CD4-positive, alpha-beta T cell (primary cell): ENCODE data around the gene SNRPA. TPM values are rescaled to one million over a fixed set of nuclear protein-coding genes. Genes with fewer than 3 reads are reported as not detected.

ENCODE experiments used
- ATAC-seq: fragments of 200-7000 bp; cut with Tn5 transposase; one replicate; pipeline ENCODE4 v1.10.0; 2022; ENCODE audit warnings: mild to moderate bottlenecking; ENCODE audit not compliant: poor library complexity
- CTCF ChIA-PET: fragments of 350-600 bp; sonication (Branson Sonifier 250); formaldehyde crosslinking; loops from one replicate; lab custom pipeline; 2021; ENCODE audit warnings: antibody characterized with exemption, inconsistent platforms; lab: Charles Lee
- POLR2A ChIA-PET: fragments of 350-600 bp; sonication (Branson Sonifier 250); formaldehyde crosslinking; loops from one replicate; lab custom pipeline; 2021; ENCODE audit warnings: antibody characterized with exemption, inconsistent platforms; lab: Charles Lee
- DNase-seq, 14 experiments: peaks; one replicate each; pipeline ENCODE4 v3.0.0-alpha.2; 2013 to 2020; ENCODE audit warnings: mixed read lengths in 2 of 14
- H3K27ac ChIP-seq, 2 donors: one replicate each; pipeline versions ENCODE4 v1.5.1 to v1.7.0; 2013; ENCODE audit warnings: low read length in 2 of 2, low read depth in 1 of 2, mild to moderate bottlenecking in 1 of 2
- H3K27me3 ChIP-seq, 2 experiments: 1 replicate in 1 of 2; 2 replicates in 1 of 2; pipeline versions ENCODE4 v1.6.1 to v1.7.0; 2013; ENCODE audit warnings: low read length in 2 of 2, control low read depth in 1 of 2, mild to moderate bottlenecking in 1 of 2, moderate library complexity in 1 of 2; ENCODE audit not compliant: insufficient read depth in 2 of 2, control insufficient read depth in 1 of 2
- H3K36me3 ChIP-seq: one replicate; pipeline ENCODE4 v1.6.1; 2013; ENCODE audit warnings: low read length, control low read depth; ENCODE audit not compliant: insufficient read depth
- H3K4me1 ChIP-seq: one replicate; pipeline ENCODE4 v1.6.1; 2013; ENCODE audit warnings: low read length, control low read depth; ENCODE audit not compliant: insufficient read depth
- H3K4me3 ChIP-seq: one replicate; pipeline ENCODE4 v1.5.1; 2013; ENCODE audit warnings: mild to moderate bottlenecking, low read length, moderate library complexity
- H3K9me3 ChIP-seq, 2 experiments: 1 replicate in 1 of 2; 2 replicates in 1 of 2; pipeline versions ENCODE4 v1.6.1 to v1.7.0; 2013; ENCODE audit warnings: low read length in 2 of 2, mild to moderate bottlenecking in 2 of 2, control low read depth in 1 of 2, moderate library complexity in 1 of 2; ENCODE audit not compliant: control insufficient read depth in 1 of 2, insufficient read depth in 1 of 2
- H3K27ac Mint-ChIP-seq: one replicate; pipeline ENCODE4 v1.8.0; 2020; ENCODE audit warnings: mixed read lengths
- H3K27me3 Mint-ChIP-seq: one replicate; pipeline ENCODE4 v1.8.0; 2021; ENCODE audit warnings: mixed read lengths
- H3K36me3 Mint-ChIP-seq: one replicate; pipeline ENCODE4 v1.8.0; 2021; ENCODE audit warnings: low read depth, mixed read lengths
- H3K4me1 Mint-ChIP-seq: one replicate; pipeline ENCODE4 v1.8.0; 2021; ENCODE audit warnings: low read depth, mixed read lengths
- H3K4me3 Mint-ChIP-seq: one replicate; pipeline ENCODE4 v1.8.0; 2020; ENCODE audit warnings: mild to moderate bottlenecking, mixed read lengths
- H3K9me3 Mint-ChIP-seq: one replicate; pipeline ENCODE4 v1.8.0; 2020; ENCODE audit warnings: mixed read lengths
- CTCF ChIP-seq: fragments of 200-600 bp; IDR thresholded peaks from one replicate; pipeline ENCODE4 v1.8.0; 2022; ENCODE audit warnings: antibody characterized with exemption, mild to moderate bottlenecking
- intact Hi-C, 2 experiments: fragments of 100-400 bp; cut with DNase I in 1 of 2; cut with micrococcal nuclease in 1 of 2; formaldehyde crosslinking; loops; one replicate each; pipeline versions ENCODE4 v1.15.1 to v1.9.0; 2023 to 2025; cut with DNase I, micrococcal nuclease
- total RNA-seq, 174 experiments: library from RNA in 2 of 174; stranded (reverse) in 2 of 174; gene quantifications; one replicate each; pipeline ENCODE4 v1.2.3 and lab custom pipeline; 2021 to 2026

SNRPA gene
- total RNA-seq, 2 experiments from 2014 or later: 60.3 to 76.7 TPM

GRCh38 chr19:40750058-40750873 lies 737 bp upstream of the SNRPA start, which contains the start of gene ACTMAP:
TSS of gene ACTMAP (minus strand) at chr19:40750477. CDS start at chr19:40749803, 674 bp downstream.
- ChIA-PET CTCF (interaction anchor here (1.2 to 2.8 kb wide), 4 partner anchors 28 to 1820 kb away, joined by 3 to 16 read pairs (median 6); partner anchors contain the start of genes EGLN2, MRPS12, RAB4B and SARS2), POLR2A (interaction anchor here (0.6 to 2.9 kb wide), 32 partner anchors 16 to 1408 kb away, joined by 3 to 90 read pairs (median 4); partner anchors contain the start of genes B9D2, BLVRB, C19orf47 and COQ8B)
- peaks cover 38% of the 10 kb centered on the region for H3K36me3 Mint-ChIP-seq
- DNase-seq (peak; percentile 98 to 100 (median 99)), ATAC-seq (peak; percentile 88)
- peak within 1 kb of the TSS; percentile 93 for H3K4me3 ChIP-seq
- intact Hi-C loops: loop anchor here (1.0 to 10.0 kb wide), 6 partner anchors 28 to 285 kb away; partner anchors contain the start of genes BLVRB (in 1 of the 2), COQ8B (in 1 of the 2), EGLN2 (in 1 of the 2) and ITPKC (in 1 of the 2)
- H3K27me3 ChIP-seq: no peaks in the 10 kb centered on the region
- peaks cover 56% of the 10 kb centered on the region for H3K4me1 ChIP-seq
- no peaks in the 10 kb centered on the region for H3K9me3 ChIP-seq
- peak within 1 kb of the TSS; percentile 99 for H3K4me3 Mint-ChIP-seq
- no peak for TF ChIP-seq CTCF
- peaks cover 47% of the 10 kb centered on the region for H3K4me1 Mint-ChIP-seq
- H3K36me3 ChIP-seq: peaks cover 3% of the 10 kb centered on the region
- H3K9me3 Mint-ChIP-seq: no peaks in the 10 kb centered on the region
- H3K27me3 Mint-ChIP-seq: no peaks in the 10 kb centered on the region
- H3K27ac ChIP-seq: peak within 1 kb of the TSS; percentile 84 to 93
- peak within 1 kb of the TSS; percentile 99 for H3K27ac Mint-ChIP-seq

GRCh38 chr19:40752257-40752781 lies 1.3 kb downstream of the SNRPA start:
- ATAC-seq (no peak), DNase-seq (no peak)
- intact Hi-C loops: loop anchor here in 1 of 2 experiments (10.0 kb wide), 1 partner anchor 288 kb away; the partner anchor contains the start of genes BLVRB and SPTBN4
- TF ChIP-seq CTCF: no peak
- H3K36me3 Mint-ChIP-seq: peaks cover 59% of the 10 kb centered on the region
- H3K27ac ChIP-seq: no peak overlapping the region
- peak overlapping the region; percentile 93 for H3K4me3 ChIP-seq
- ChIA-PET POLR2A (interaction anchor here (1.0 to 2.9 kb wide), 6 partner anchors 25 to 54 kb away, joined by 4 to 82 read pairs (median 14); partner anchors contain the start of genes COQ8B, EGLN2, ITPKC and RAB4B), CTCF (interaction anchor here (0.7 to 2.0 kb wide), 7 partner anchors 25 to 218 kb away, joined by 3 to 6 read pairs (median 4); partner anchors contain the start of genes COQ8B, EGLN2, ITPKC and RAB4B)
- peak overlapping the region; percentile 99 for H3K4me3 Mint-ChIP-seq
- no peaks in the 10 kb centered on the region for H3K9me3 ChIP-seq
- H3K36me3 ChIP-seq: peaks cover 23% of the 10 kb centered on the region
- no peaks in the 10 kb centered on the region for H3K27me3 ChIP-seq
- H3K27ac Mint-ChIP-seq: peak overlapping the region; percentile 99
- H3K4me1 ChIP-seq: peaks cover 76% of the 10 kb centered on the region
- no peaks in the 10 kb centered on the region for H3K27me3 Mint-ChIP-seq
- peaks cover 64% of the 10 kb centered on the region for H3K4me1 Mint-ChIP-seq
- H3K9me3 Mint-ChIP-seq: no peaks in the 10 kb centered on the region

- Mint-ChIP-seq H3K27me3 (no peaks in the 10 kb centered on the region), H3K36me3 (peaks cover 74% of the 10 kb centered on the region), H3K4me1 (peaks cover 62% of the 10 kb centered on the region), H3K27ac (peak overlapping the region; percentile 86), H3K9me3 (no peaks in the 10 kb centered on the region), H3K4me3 (peak overlapping the region; percentile 79)
- Histone ChIP-seq H3K27ac (peak overlapping the region in 1 of 2 donors; percentile 45), H3K27me3 (no peaks in the 10 kb centered on the region), H3K4me3 (peak overlapping the region; percentile 41), H3K4me1 (peaks cover 73% of the 10 kb centered on the region), H3K36me3 (peaks cover 46% of the 10 kb centered on the region), H3K9me3 (no peaks in the 10 kb centered on the region)
- DNase-seq (peak in 5 of 14 experiments; percentile 15 to 52 (median 41)), ATAC-seq (no peak)
- POLR2A ChIA-PET: interaction anchor here (2.0 to 4.5 kb wide), 2 partner anchors 23 to 43 kb away, joined by 22 read pairs; partner anchors contain the start of genes EGLN2 and RAB4B
- CTCF ChIA-PET: interaction anchor here (0.6 to 2.9 kb wide), 4 partner anchors 38 to 887 kb away, joined by 3 to 11 read pairs (median 6); partner anchors contain the start of genes COQ8B, EGLN2 and ITPKC
- intact Hi-C loops: loop anchor here in 1 of 2 experiments (10.0 kb wide), 1 partner anchor 290 kb away; the partner anchor contains the start of genes BLVRB and SPTBN4
- TF ChIP-seq CTCF: no peak
Measured at GRCh38 chr19:40754611-40755247, 3.7 kb downstream of the SNRPA start.
